Mucosa of descending colon (tissue), 3 donors: ENCODE data around the gene USP31. TPM values are rescaled to one million over a fixed set of nuclear protein-coding genes. Genes with fewer than 3 reads are reported as not detected.

Experiments
- ATAC-seq: fragments of 200-7000 bp; cut with Tn5 transposase; one replicate; pipeline ENCODE4 v1.9.1; 2020; ENCODE audit warnings: mild to moderate bottlenecking, moderate library complexity
- DNase-seq, 3 donors: peaks; one replicate each; pipeline ENCODE4 v3.0.0-alpha.2; 2020
- H3K36me3 ChIP-seq: fragments of 200-600 bp; one replicate; pipeline ENCODE4 v1.8.0; 2021; ENCODE audit warnings: low read depth, mild to moderate bottlenecking
- H3K4me1 ChIP-seq: fragments of 200-600 bp; one replicate; pipeline ENCODE4 v1.8.0; 2021; ENCODE audit warnings: low read depth, mild to moderate bottlenecking
- H3K4me3 ChIP-seq: fragments of 200-600 bp; one replicate; pipeline ENCODE4 v1.8.0; 2021; ENCODE audit warnings: mild to moderate bottlenecking
- H3K9me3 ChIP-seq: fragments of 200-600 bp; one replicate; pipeline ENCODE4 v1.8.0; 2021; ENCODE audit warnings: mild to moderate bottlenecking
- CTCF ChIP-seq: fragments of 200-600 bp; IDR thresholded peaks from one replicate; pipeline ENCODE4 v1.8.0; 2022; ENCODE audit warnings: antibody characterized with exemption, mild to moderate bottlenecking
- intact Hi-C, 2 donors: fragments of 100-400 bp; cut with DNase I in 1 of 2; cut with micrococcal nuclease in 1 of 2; formaldehyde crosslinking; loops; one replicate each; pipeline versions ENCODE4 v1.11.0 to v1.11.1; 2022; cut with DNase I, micrococcal nuclease
- total RNA-seq, 3 donors: library from RNA; stranded (reverse); fragmentation: NEBNext Ultra II Directional in 2 of 3; extraction: Animal tissue kit (Norgen Biotek cat#: 25700) in 2 of 3; gene quantifications; one replicate each; pipeline versions ENCODE4 v1.2.1 to v1.2.4, GENCODE V29; 2021 to 2023
- donor health status: DM: no; HTN: no; CAD: no; lungs with moderate emphysema.
- donor health status: DM: no; HTN: no; CAD: no.
- donor health status: DM: no; HTN: yes; CAD: no.

The USP31 gene
- total RNA-seq, 3 donors from 2014 or later: 6.5 to 15.1 (median 7.7) TPM

- ATAC-seq: peak; percentile 40
Measured at GRCh38 chr16:23026784-23027362, 122.4 kb downstream of the USP31 start.

GRCh38 chr16:23025692-23026307, 123.5 kb downstream of the USP31 start:
- DNase-seq: no peak
- H3K36me3 ChIP-seq: no peaks in the 10 kb centered on the region
- no peak overlapping the region for H3K4me3 ChIP-seq
- TF ChIP-seq CTCF: no peak
- intact Hi-C loops: no loop called here
- no peaks in the 10 kb centered on the region for H3K4me1 ChIP-seq
- no peak for ATAC-seq
- no peaks in the 10 kb centered on the region for H3K9me3 ChIP-seq

More at GRCh38 chr16:23026784-23027362, 122.4 kb downstream of the USP31 start:
- no peak overlapping the region for H3K4me3 ChIP-seq
- H3K36me3 ChIP-seq: no peaks in the 10 kb centered on the region
- TF ChIP-seq CTCF: no peak
- H3K9me3 ChIP-seq: no peaks in the 10 kb centered on the region
- no peaks in the 10 kb centered on the region for H3K4me1 ChIP-seq
- intact Hi-C loops: no loop called here
- DNase-seq: peak in 1 of 3 donors; percentile 38

GRCh38 chr16:23024044-23024443, 125.2 kb downstream of the USP31 start:
- no peaks in the 10 kb centered on the region for H3K9me3 ChIP-seq
- no peak for ATAC-seq
- no peaks in the 10 kb centered on the region for H3K36me3 ChIP-seq
- H3K4me3 ChIP-seq: no peak overlapping the region
- DNase-seq: no peak
- intact Hi-C loops: no loop called here
- TF ChIP-seq CTCF: no peak
- no peaks in the 10 kb centered on the region for H3K4me1 ChIP-seq

- no peak overlapping the region for H3K4me3 ChIP-seq
- H3K9me3 ChIP-seq: no peaks in the 10 kb centered on the region
- H3K4me1 ChIP-seq: no peaks in the 10 kb centered on the region
- intact Hi-C loops: no loop called here
- no peak for ATAC-seq
- no peak for DNase-seq
- TF ChIP-seq CTCF: no peak
- no peaks in the 10 kb centered on the region for H3K36me3 ChIP-seq
Measured at GRCh38 chr16:23020084-23020483, 129.2 kb downstream of the USP31 start.

- peak; percentile 84 for ATAC-seq
Measured at GRCh38 chr16:23016368-23016767, 132.9 kb downstream of the USP31 start.

More at GRCh38 chr16:23016368-23016767, 132.9 kb downstream of the USP31 start:
- intact Hi-C loops: no loop called here
- peak; percentile 49 to 62 (median 54) for DNase-seq
- no peak for TF ChIP-seq CTCF
- no peaks in the 10 kb centered on the region for H3K4me1 ChIP-seq
- no peak overlapping the region for H3K4me3 ChIP-seq
- H3K36me3 ChIP-seq: no peaks in the 10 kb centered on the region
- no peaks in the 10 kb centered on the region for H3K9me3 ChIP-seq
